GM23248 (cell line): ENCODE results near the gene SPR.

ENCODE experiments used
- EZH2 ChIP-seq: fragments of 200-600 bp; sonication (generic); IDR thresholded peaks from 2 replicates; pipeline ENCODE4 v1.6.1; 2018; ENCODE audit warnings: antibody characterized with exemption, mild to moderate bottlenecking; ENCODE audit not compliant: insufficient read depth, poor library complexity, severe bottlenecking
- EZH2phosphoT487 ChIP-seq: fragments of 200-600 bp; sonication (generic); IDR thresholded peaks from 2 replicates; pipeline ENCODE4 v1.6.1; 2018; ENCODE audit warnings: antibody characterized with exemption, moderate library complexity, mild to moderate bottlenecking, low read depth; ENCODE audit not compliant: insufficient read depth

DNA sequence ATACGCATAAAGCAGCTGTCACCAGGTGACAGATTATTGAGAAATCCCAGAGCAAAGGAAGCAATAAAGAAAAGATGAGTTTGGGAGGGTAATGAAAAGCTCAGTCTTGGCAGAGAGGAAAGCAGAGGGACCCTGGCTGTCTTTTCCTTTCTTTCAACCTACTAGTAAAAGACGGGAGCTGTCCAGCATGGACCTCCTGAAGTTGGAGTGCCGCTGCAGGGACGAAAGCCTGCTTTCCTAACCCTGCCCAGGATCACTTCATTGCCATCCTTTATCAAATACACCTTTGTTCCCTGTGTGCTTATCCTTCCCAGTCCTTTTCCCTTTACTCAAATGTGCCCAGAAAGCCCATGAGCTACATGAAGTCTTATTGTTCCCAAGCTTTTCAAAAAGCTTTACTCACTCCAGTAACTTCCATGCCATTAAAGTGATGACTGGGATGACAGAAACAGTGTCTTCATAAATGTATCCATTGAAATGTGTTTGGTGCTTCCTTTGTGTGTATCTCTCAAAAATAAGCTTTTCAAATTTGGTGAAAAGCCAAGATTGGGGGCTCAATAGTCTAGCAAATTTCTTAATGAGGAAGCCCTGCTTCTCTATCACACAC lies 3.7 kb upstream of the SPR start:
- TF ChIP-seq EZH2: no peak
- no peak for TF ChIP-seq EZH2phosphoT487
